ENCODE measurements around the gene ZNF793. TPM values are rescaled to one million over a fixed set of nuclear protein-coding genes. Genes with fewer than 3 reads are reported as not detected.

ZNF793 gene
- total and polyA plus RNA-seq, 9 of the 15 experiments (the other 6 are each of a cell fraction or from before 2014, with no cell fraction given) = 0.02 to 0.04 (median 0.03) TPM; not detected in 6

GRCh38 chr19:37466798-37467607, 39.7 kb upstream of the ZNF793 start, which contains the start of gene ZNF569 (continued):
- TF ChIP-seq NR2C2 (CRISPR knock-in tag; IDR thresholded peaks at IDR 0.05) (no peak), NR2C2 (tag; IDR thresholded peaks at IDR 0.05) (peak; percentile 96), ZBTB5 (IDR thresholded peaks at IDR 0.05) (no peak), FOXP4 (CRISPR knock-in tag; IDR thresholded peaks at IDR 0.05; ENCODE audit: borderline replicate concordance) (no peak), RBFOX2 (IDR thresholded peaks at IDR 0.05; ENCODE audit: low read depth, low read length) (peak; percentile 91), ZNF384 (IDR thresholded peaks at IDR 0.05; ENCODE audit: low read depth, low read length) (no peak), MCM5 (IDR thresholded peaks at IDR 0.05; ENCODE audit: low read depth) (no peak), NELFE (IDR thresholded peaks at IDR 0.05; ENCODE audit: insufficient read depth, insufficient read length) (no peak), HES1 (IDR thresholded peaks at IDR 0.05; ENCODE audit: low read depth) (no peak), CREB3 (tag; conservative IDR thresholded peaks at IDR 0.05; ENCODE audit: low read depth) (no peak), EP400 (IDR thresholded peaks at IDR 0.05) (peak; percentile 54; the same call in 1 of the 2 replicates), ATF2 (CRISPR knock-in tag; IDR thresholded peaks at IDR 0.05) (no peak), FUS (optimal IDR thresholded peaks at IDR 0.05; ENCODE audit: low read depth, low read length) (no peak), MXD1 (CRISPR knock-in tag; IDR thresholded peaks at IDR 0.05; ENCODE audit: borderline replicate concordance, poor library complexity, severe bottlenecking) (no peak), CTCF (IDR thresholded peaks at IDR 0.05 in 2 of 3, conservative IDR thresholded peaks at IDR 0.05 in 1 of 3; ENCODE audit: insufficient read depth in 2 of 3, low read depth in 1 of 3, low read length in 3 of 3) (no peak), TEAD2 (tag; IDR thresholded peaks at IDR 0.05) (no peak)

Data from K562 (cell line).